Astrocyte (in vitro differentiated cells and primary cell): Measurements from ENCODE around the gene TAF11L2. TPM values are rescaled to one million over a fixed set of nuclear protein-coding genes. Genes with fewer than 3 reads are reported as not detected.
"Not testable (repeated sequence)": the region's sequence is repeated elsewhere in the genome, so short reads cannot be mapped to it uniquely, and the experiment has no call there.

Source experiments
- DNase-seq: peaks from one replicate; pipeline ENCODE4 v3.0.0-alpha.2; 2010; ENCODE audit warnings: low read depth
- FAIRE-seq: peaks from 2 replicates; lab custom pipeline; 2011; peaks lifted over from hg19 to GRCh38; lab: Jason Lieb, UNC
- H2AFZ ChIP-seq: 2 replicates; pipeline ENCODE4 v1.6.0; 2012; ENCODE audit warnings: low read depth, low read length, inconsistent platforms
- H3K27ac ChIP-seq: 2 replicates; pipeline ENCODE4 v1.5.1; 2011; ENCODE audit warnings: low read depth, low read length, inconsistent platforms
- H3K27me3 ChIP-seq: 2 replicates; pipeline ENCODE4 v1.6.0; 2011; ENCODE audit warnings: low read length, inconsistent platforms; ENCODE audit not compliant: insufficient read depth
- H3K36me3 ChIP-seq: 2 replicates; pipeline ENCODE4 v1.5.1; 2011; ENCODE audit warnings: low read length, inconsistent platforms; ENCODE audit not compliant: insufficient read depth
- H3K4me1 ChIP-seq: 2 replicates; pipeline ENCODE4 v1.5.1; 2011; ENCODE audit warnings: low read length, inconsistent platforms; ENCODE audit not compliant: insufficient read depth
- H3K4me2 ChIP-seq: 2 replicates; pipeline ENCODE4 v1.6.0; 2012; ENCODE audit warnings: low read length, inconsistent platforms
- H3K4me3 ChIP-seq: 2 replicates; pipeline ENCODE4 v1.5.1; 2011; ENCODE audit warnings: low read depth, mild to moderate bottlenecking, low read length, inconsistent platforms; ENCODE audit not compliant: insufficient read depth
- H3K79me2 ChIP-seq: 2 replicates; pipeline ENCODE4 v1.6.0; 2012; ENCODE audit warnings: mild to moderate bottlenecking, low read length, inconsistent platforms; ENCODE audit not compliant: insufficient read depth
- H3K9ac ChIP-seq: 2 replicates; pipeline ENCODE4 v1.6.0; 2012; ENCODE audit warnings: mild to moderate bottlenecking, low read length, inconsistent platforms
- H3K9me3 ChIP-seq: 2 replicates; pipeline ENCODE4 v1.5.1; 2012; ENCODE audit warnings: low read depth, mild to moderate bottlenecking, low read length, inconsistent platforms; ENCODE audit not compliant: insufficient read depth
- H4K20me1 ChIP-seq: 2 replicates; pipeline ENCODE4 v1.6.0; 2012; ENCODE audit warnings: low read length, inconsistent platforms; ENCODE audit not compliant: insufficient read depth
- H3K27ac Mint-ChIP-seq: one replicate; pipeline ENCODE4 v1.8.0; 2021; ENCODE audit warnings: mild to moderate bottlenecking, mixed read lengths; ENCODE audit not compliant: unreplicated experiment
- H3K27me3 Mint-ChIP-seq: one replicate; pipeline ENCODE4 v1.8.0; 2021; ENCODE audit warnings: low read depth, mixed read lengths; ENCODE audit not compliant: unreplicated experiment
- H3K36me3 Mint-ChIP-seq: one replicate; pipeline ENCODE4 v1.8.0; 2021; ENCODE audit warnings: low read depth, mixed read lengths; ENCODE audit not compliant: unreplicated experiment
- H3K4me1 Mint-ChIP-seq: one replicate; pipeline ENCODE4 v1.8.0; 2021; ENCODE audit warnings: low read depth, mixed read lengths; ENCODE audit not compliant: unreplicated experiment
- H3K4me3 Mint-ChIP-seq: one replicate; pipeline ENCODE4 v1.8.0; 2021; ENCODE audit warnings: mild to moderate bottlenecking, moderate library complexity, mixed read lengths; ENCODE audit not compliant: unreplicated experiment
- H3K9me3 Mint-ChIP-seq: one replicate; pipeline ENCODE4 v1.8.0; 2021; ENCODE audit warnings: mild to moderate bottlenecking, mixed read lengths; ENCODE audit not compliant: unreplicated experiment
- EZH2 ChIP-seq: IDR thresholded peaks from 2 replicates; pipeline ENCODE4 v1.6.1; 2012; ENCODE audit warnings: mild to moderate bottlenecking, low read length, inconsistent platforms; ENCODE audit not compliant: insufficient read depth
- total RNA-seq: library from RNA; stranded (reverse); gene quantifications from 2 replicates; pipeline ENCODE4 v1.2.1, GENCODE V29; 2021
- TF ChIP-seq, protein P1 (sequence below): IDR thresholded peaks from 2 replicates; pipeline ENCODE4 v1.5.1; 2011; ENCODE audit warnings: low read depth, mild to moderate bottlenecking, inconsistent platforms, low read length, moderate library complexity; ENCODE audit not compliant: insufficient read depth

Gene TAF11L2
- total RNA-seq, 1 donor from 2014 or later: not detected

DNA sequence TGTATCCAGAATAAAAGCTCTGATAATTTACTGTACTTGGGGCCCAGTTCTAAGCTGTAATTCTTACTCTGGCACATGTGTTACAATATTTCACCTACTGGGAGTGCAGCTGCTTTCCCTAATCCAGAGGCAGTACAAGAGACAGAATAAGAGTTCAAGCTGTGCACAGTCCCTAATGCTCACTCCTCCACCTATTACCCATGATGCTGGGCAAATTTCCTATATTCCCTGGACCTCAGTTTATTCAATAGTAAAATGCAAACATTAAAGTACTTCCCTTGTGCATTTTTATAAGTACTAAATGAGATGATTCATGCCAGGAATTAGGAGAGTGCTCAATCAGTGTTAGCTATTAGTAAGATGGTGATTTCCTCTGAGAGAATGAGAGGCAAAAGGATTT is 28.0 kb upstream of the TAF11L2 start:
- no peaks in the 10 kb centered on the region for H3K9me3 Mint-ChIP-seq
- H3K27me3 Mint-ChIP-seq: peaks cover 5% of the 10 kb centered on the region
- no peak overlapping the region for H3K4me3 ChIP-seq
- no peaks in the 10 kb centered on the region for H3K36me3 ChIP-seq
- FAIRE-seq (no peak), DNase-seq (no peak)
- H3K27me3 ChIP-seq: no peaks in the 10 kb centered on the region
- H3K36me3 Mint-ChIP-seq: no peaks in the 10 kb centered on the region
- H3K9ac ChIP-seq: no peak overlapping the region
- H3K4me1 Mint-ChIP-seq: no peaks in the 10 kb centered on the region
- no peak overlapping the region for H3K4me2 ChIP-seq
- no peaks in the 10 kb centered on the region for H4K20me1 ChIP-seq
- H3K27ac ChIP-seq: no peak overlapping the region
- no peak overlapping the region for H3K4me3 Mint-ChIP-seq
- H3K9me3 ChIP-seq: no peaks in the 10 kb centered on the region
- H3K79me2 ChIP-seq: no peaks in the 10 kb centered on the region
- no peak overlapping the region for H3K27ac Mint-ChIP-seq
- no peak for TF ChIP-seq EZH2
- TF ChIP-seq, protein P1, sequence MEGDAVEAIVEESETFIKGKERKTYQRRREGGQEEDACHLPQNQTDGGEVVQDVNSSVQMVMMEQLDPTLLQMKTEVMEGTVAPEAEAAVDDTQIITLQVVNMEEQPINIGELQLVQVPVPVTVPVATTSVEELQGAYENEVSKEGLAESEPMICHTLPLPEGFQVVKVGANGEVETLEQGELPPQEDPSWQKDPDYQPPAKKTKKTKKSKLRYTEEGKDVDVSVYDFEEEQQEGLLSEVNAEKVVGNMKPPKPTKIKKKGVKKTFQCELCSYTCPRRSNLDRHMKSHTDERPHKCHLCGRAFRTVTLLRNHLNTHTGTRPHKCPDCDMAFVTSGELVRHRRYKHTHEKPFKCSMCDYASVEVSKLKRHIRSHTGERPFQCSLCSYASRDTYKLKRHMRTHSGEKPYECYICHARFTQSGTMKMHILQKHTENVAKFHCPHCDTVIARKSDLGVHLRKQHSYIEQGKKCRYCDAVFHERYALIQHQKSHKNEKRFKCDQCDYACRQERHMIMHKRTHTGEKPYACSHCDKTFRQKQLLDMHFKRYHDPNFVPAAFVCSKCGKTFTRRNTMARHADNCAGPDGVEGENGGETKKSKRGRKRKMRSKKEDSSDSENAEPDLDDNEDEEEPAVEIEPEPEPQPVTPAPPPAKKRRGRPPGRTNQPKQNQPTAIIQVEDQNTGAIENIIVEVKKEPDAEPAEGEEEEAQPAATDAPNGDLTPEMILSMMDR: no peak
- no peaks in the 10 kb centered on the region for H3K4me1 ChIP-seq
- H2AFZ ChIP-seq: no peak overlapping the region

GRCh38 chr5:17475064-17475463 is 23.0 kb upstream of the TAF11L2 start:
- H3K27me3 ChIP-seq, H3K4me3 Mint-ChIP-seq, H3K79me2 ChIP-seq, H3K4me3 ChIP-seq, H3K9me3 Mint-ChIP-seq, H3K4me1 ChIP-seq, H3K36me3 ChIP-seq, FAIRE-seq, H3K36me3 Mint-ChIP-seq, H3K9ac ChIP-seq, H3K27ac ChIP-seq, H2AFZ ChIP-seq, DNase-seq, H4K20me1 ChIP-seq, H3K27ac Mint-ChIP-seq, H3K4me1 Mint-ChIP-seq, H3K9me3 ChIP-seq, H3K4me2 ChIP-seq, H3K27me3 Mint-ChIP-seq: not testable (repeated sequence)

GRCh38 chr5:17477043-17477442 is 21.0 kb upstream of the TAF11L2 start:
- Mint-ChIP-seq H3K9me3 (no peaks in the 10 kb centered on the region), H3K4me3 (no peak overlapping the region), H3K27me3 (no peaks in the 10 kb centered on the region), H3K27ac (no peak overlapping the region), H3K4me1 (no peaks in the 10 kb centered on the region), H3K36me3 (no peaks in the 10 kb centered on the region)
- DNase-seq: no peak
- Histone ChIP-seq H3K27me3 (no peaks in the 10 kb centered on the region), H2AFZ (no peak overlapping the region), H3K4me1 (no peaks in the 10 kb centered on the region), H3K4me2 (no peak overlapping the region), H3K79me2 (no peaks in the 10 kb centered on the region), H4K20me1 (no peaks in the 10 kb centered on the region), H3K27ac (no peak overlapping the region), H3K36me3 (no peaks in the 10 kb centered on the region), H3K4me3 (no peak overlapping the region), H3K9me3 (no peaks in the 10 kb centered on the region), H3K9ac (no peak overlapping the region)
- TF ChIP-seq, protein P1: no peak
- no peak for TF ChIP-seq EZH2
- FAIRE-seq: no peak
